Suprapubic skin (tissue), 4 donors: ENCODE measurements around the gene KIAA0319L. TPM values are rescaled to one million over a fixed set of nuclear protein-coding genes. Genes with fewer than 3 reads are reported as not detected.

ENCODE experiments used
- DNase-seq, 2 donors: peaks; one replicate each; pipeline ENCODE4 v3.0.0-alpha.2; 2019; ENCODE audit warnings: low spot score in 2 of 2
- H3K27ac ChIP-seq: fragments of 200-600 bp; sonication (generic); one replicate; pipeline ENCODE4 v1.5.1; 2019
- H3K27me3 ChIP-seq: fragments of 200-600 bp; sonication (generic); one replicate; pipeline ENCODE4 v1.5.1; 2019
- H3K36me3 ChIP-seq: fragments of 200-600 bp; sonication (generic); one replicate; pipeline ENCODE4 v1.5.1; 2019
- H3K4me1 ChIP-seq: fragments of 200-600 bp; sonication (generic); one replicate; pipeline ENCODE4 v1.5.1; 2019
- H3K4me3 ChIP-seq: fragments of 200-600 bp; sonication (generic); one replicate; pipeline ENCODE4 v1.5.1; 2019; ENCODE audit warnings: mild to moderate bottlenecking
- H3K9me3 ChIP-seq: fragments of 200-600 bp; sonication (generic); one replicate; pipeline ENCODE4 v1.5.1; 2019
- CTCF ChIP-seq, 2 donors: fragments of 200-600 bp in 1 of 2; fragments of 450-650 bp in 1 of 2; sonication (generic) in 1 of 2; IDR thresholded peaks; one replicate each; pipeline ENCODE4 v1.5.1; 2016 to 2019; ENCODE audit warnings: antibody characterized with exemption in 2 of 2, mild to moderate bottlenecking in 1 of 2, moderate library complexity in 1 of 2
- EP300 ChIP-seq: sonication (generic); formaldehyde crosslinking; IDR thresholded peaks from one replicate; pipeline ENCODE4 v1.6.1; 2017; ENCODE audit warnings: antibody characterized with exemption
- POLR2A ChIP-seq, 2 donors: fragments of 450-650 bp; IDR thresholded peaks; one replicate each; pipeline ENCODE4 v1.6.1; 2017; ENCODE audit warnings: antibody characterized with exemption in 2 of 2, mild to moderate bottlenecking in 2 of 2, moderate library complexity in 2 of 2
- POLR2AphosphoS5 ChIP-seq, 3 donors: sonication (generic); formaldehyde crosslinking; IDR thresholded peaks; one replicate each; pipeline ENCODE4 v1.6.1; 2017; ENCODE audit warnings: antibody characterized with exemption in 3 of 3
- WGBS: methylation state at CpG from one replicate; pipeline ENCODE4 v1.1.5; 2018; 5-methylcytosine and 5-hydroxymethylcytosine counted together
- total RNA-seq, 4 donors: library from RNA; depleted of rRNA; stranded (reverse); fragments of >200 nt; gene quantifications; one replicate each; pipeline ENCODE4 v1.1.0, GENCODE V29; 2016

KIAA0319L gene
- total RNA-seq, 4 donors from 2014 or later: 52.1 to 124 (median 83.5) TPM

- TF ChIP-seq POLR2AphosphoS5 (IDR thresholded peaks at IDR 0.05): no peak
- no peak for TF ChIP-seq POLR2A (IDR thresholded peaks at IDR 0.05)
- no peak for TF ChIP-seq CTCF (IDR thresholded peaks at IDR 0.05)
- no peak for TF ChIP-seq EP300
- no peak overlapping the region for H3K4me3 ChIP-seq
- no peaks in the 10 kb centered on the region for H3K9me3 ChIP-seq
- H3K4me1 ChIP-seq: peaks cover 49% of the 10 kb centered on the region
- no peaks in the 10 kb centered on the region for H3K36me3 ChIP-seq
- WGBS: 59% methylated on average over 6 of the region's 6 CpGs
- no peaks in the 10 kb centered on the region for H3K27me3 ChIP-seq
- no peak overlapping the region for H3K27ac ChIP-seq
- DNase-seq: no peak
These were observed 18.0 kb downstream of the KIAA0319L start for GRCh38 chr1:35539073-35539823.

- Histone ChIP-seq H3K9me3 (no peaks in the 10 kb centered on the region), H3K4me3 (no peak overlapping the region), H3K27ac (no peak overlapping the region), H3K4me1 (peaks cover 53% of the 10 kb centered on the region), H3K27me3 (no peaks in the 10 kb centered on the region), H3K36me3 (no peaks in the 10 kb centered on the region)
- TF ChIP-seq POLR2AphosphoS5 (IDR thresholded peaks at IDR 0.05) (no peak), EP300 (no peak)
- WGBS: 84% methylated on average over 1 of the region's 1 CpG
- DNase-seq: no peak
These were observed 19.4 kb downstream of the KIAA0319L start for GRCh38 chr1:35537806-35538205.

GRCh38 chr1:35536556-35537162, 20.5 kb downstream of the KIAA0319L start:
- Histone ChIP-seq H3K27me3 (no peaks in the 10 kb centered on the region), H3K4me1 (peaks cover 52% of the 10 kb centered on the region), H3K4me3 (no peak overlapping the region), H3K36me3 (no peaks in the 10 kb centered on the region), H3K9me3 (no peaks in the 10 kb centered on the region), H3K27ac (no peak overlapping the region)
- TF ChIP-seq POLR2AphosphoS5 (IDR thresholded peaks at IDR 0.05) (no peak), EP300 (no peak), POLR2A (IDR thresholded peaks at IDR 0.05) (no peak), CTCF (IDR thresholded peaks at IDR 0.05) (no peak)
- DNase-seq: no peak
- WGBS: 64% methylated on average over 2 of the region's 2 CpGs

DNA sequence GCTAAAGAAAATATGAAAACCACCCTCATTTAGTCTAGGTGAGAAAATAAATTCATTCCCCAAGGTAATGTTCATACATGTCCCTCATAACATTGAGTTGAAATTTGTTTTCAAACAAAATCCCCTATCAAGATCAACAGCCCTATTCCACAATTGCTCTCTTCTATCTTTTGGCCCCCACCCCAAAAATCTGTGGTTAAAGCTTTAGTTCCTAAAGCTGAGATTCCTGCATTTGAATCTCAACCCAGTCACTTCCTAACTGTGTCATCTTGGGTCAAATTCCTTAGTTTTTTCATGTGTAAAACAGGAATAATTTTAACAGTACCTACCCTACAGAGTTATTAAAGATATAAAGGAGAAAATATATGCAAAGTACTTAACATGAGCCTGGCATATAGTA, 22.0 kb downstream of the KIAA0319L start:
- no peak for DNase-seq
- TF ChIP-seq EP300 (no peak), CTCF (IDR thresholded peaks at IDR 0.05) (no peak), POLR2AphosphoS5 (IDR thresholded peaks at IDR 0.05) (no peak), POLR2A (IDR thresholded peaks at IDR 0.05) (no peak)
- Histone ChIP-seq H3K27me3 (no peaks in the 10 kb centered on the region), H3K36me3 (peaks cover 5% of the 10 kb centered on the region), H3K27ac (no peak overlapping the region), H3K4me3 (no peak overlapping the region), H3K9me3 (no peaks in the 10 kb centered on the region), H3K4me1 (peaks cover 46% of the 10 kb centered on the region)

- Histone ChIP-seq H3K27ac (no peak overlapping the region), H3K9me3 (no peaks in the 10 kb centered on the region), H3K4me3 (no peak overlapping the region), H3K27me3 (no peaks in the 10 kb centered on the region), H3K36me3 (peaks cover 8% of the 10 kb centered on the region), H3K4me1 (peaks cover 29% of the 10 kb centered on the region)
- WGBS: 31% methylated on average over 1 of the region's 1 CpG
- TF ChIP-seq EP300 (no peak), CTCF (IDR thresholded peaks at IDR 0.05) (no peak), POLR2A (IDR thresholded peaks at IDR 0.05) (no peak), POLR2AphosphoS5 (IDR thresholded peaks at IDR 0.05) (no peak)
- no peak for DNase-seq
These were observed 23.6 kb downstream of the KIAA0319L start for GRCh38 chr1:35533586-35533985.
